HG02981 (cell line): ENCODE results near the gene MYO6.

Source experiments
- ATAC-seq: cut with Tn5 transposase; IDR thresholded peaks from one replicate; pipeline ENCODE4 v1.9.1; 2021; ENCODE audit warnings: mild to moderate bottlenecking, moderate library complexity; ENCODE audit not compliant: unreplicated experiment

MYO6 gene

GRCh38 chr6:75762063-75762462, 13.0 kb downstream of the MYO6 start:
- no peak for ATAC-seq

- no peak for ATAC-seq
These were observed 17.3 kb downstream of the MYO6 start for GRCh38 chr6:75766387-75766786.

GRCh38 chr6:75770844-75771243, 21.8 kb downstream of the MYO6 start:
- no peak for ATAC-seq

GRCh38 chr6:75775219-75775618, 26.2 kb downstream of the MYO6 start:
- no peak for ATAC-seq

- no peak for ATAC-seq
These were observed 27.4 kb downstream of the MYO6 start for GRCh38 chr6:75776461-75776860.

GRCh38 chr6:75778757-75779156, 29.7 kb downstream of the MYO6 start:
- ATAC-seq = no peak

GRCh38 chr6:75786152-75786551, 37.1 kb downstream of the MYO6 start:
- no peak for ATAC-seq

- ATAC-seq = no peak
These were observed 39.9 kb downstream of the MYO6 start for GRCh38 chr6:75788894-75789293.

GRCh38 chr6:75791881-75792280, 42.8 kb downstream of the MYO6 start:
- ATAC-seq = no peak

- no peak for ATAC-seq
These were observed 45.4 kb downstream of the MYO6 start for GRCh38 chr6:75794351-75794846.

- no peak for ATAC-seq
These were observed 46.1 kb downstream of the MYO6 start for GRCh38 chr6:75794954-75795739.

- no peak for ATAC-seq
These were observed 47.7 kb downstream of the MYO6 start for GRCh38 chr6:75796723-75797122.

- no peak for ATAC-seq
These were observed 51.1 kb downstream of the MYO6 start for GRCh38 chr6:75800133-75800532.

- no peak for ATAC-seq
These were observed 51.9 kb downstream of the MYO6 start for GRCh38 chr6:75800708-75801505.

GRCh38 chr6:75802366-75802765, 53.3 kb downstream of the MYO6 start:
- no peak for ATAC-seq

GRCh38 chr6:75808507-75808906, 59.5 kb downstream of the MYO6 start:
- no peak for ATAC-seq

- no peak for ATAC-seq
These were observed 63.5 kb downstream of the MYO6 start for GRCh38 chr6:75812560-75812959.

GRCh38 chr6:75813476-75814250, 64.6 kb downstream of the MYO6 start:
- no peak for ATAC-seq

- ATAC-seq = no peak
These were observed 66.7 kb downstream of the MYO6 start for GRCh38 chr6:75815756-75816155.

- ATAC-seq = no peak
These were observed 69.2 kb downstream of the MYO6 start for GRCh38 chr6:75818098-75818855.
